Thyroid gland (tissue), 4 donors: ENCODE measurements around the gene GPS1.

Source experiments
- CTCF ChIP-seq, 6 experiments: fragments of 200-600 bp in 3 of 6; fragments of 450-650 bp in 3 of 6; sonication (generic) in 3 of 6; IDR thresholded peaks; one replicate each; pipeline ENCODE4 v1.5.1; 2016 to 2019; ENCODE audit warnings: antibody characterized with exemption in 6 of 6, mild to moderate bottlenecking in 2 of 6, inconsistent platforms in 1 of 6, moderate library complexity in 1 of 6
- POLR2A ChIP-seq, 2 donors: fragments of 450-650 bp; IDR thresholded peaks; one replicate each; pipeline ENCODE4 v1.6.1; 2017; ENCODE audit warnings: antibody characterized with exemption in 2 of 2, mild to moderate bottlenecking in 2 of 2, moderate library complexity in 1 of 2

- no peak for TF ChIP-seq CTCF (IDR thresholded peaks at IDR 0.05)
- TF ChIP-seq POLR2A (IDR thresholded peaks at IDR 0.05) = no peak
These were observed 21.7 kb upstream of the GPS1 start for GRCh38 chr17:82029990-82030469.
